NCI-H526 treated with DMSO at 0.1 percent for 48 hours (cell line): ENCODE data around the gene FNTB.

Experiments used
- DNase-seq: peaks from one replicate; lab custom pipeline; 2025; lab: John Stamatoyannopoulos, UW

FNTB gene

DNA sequence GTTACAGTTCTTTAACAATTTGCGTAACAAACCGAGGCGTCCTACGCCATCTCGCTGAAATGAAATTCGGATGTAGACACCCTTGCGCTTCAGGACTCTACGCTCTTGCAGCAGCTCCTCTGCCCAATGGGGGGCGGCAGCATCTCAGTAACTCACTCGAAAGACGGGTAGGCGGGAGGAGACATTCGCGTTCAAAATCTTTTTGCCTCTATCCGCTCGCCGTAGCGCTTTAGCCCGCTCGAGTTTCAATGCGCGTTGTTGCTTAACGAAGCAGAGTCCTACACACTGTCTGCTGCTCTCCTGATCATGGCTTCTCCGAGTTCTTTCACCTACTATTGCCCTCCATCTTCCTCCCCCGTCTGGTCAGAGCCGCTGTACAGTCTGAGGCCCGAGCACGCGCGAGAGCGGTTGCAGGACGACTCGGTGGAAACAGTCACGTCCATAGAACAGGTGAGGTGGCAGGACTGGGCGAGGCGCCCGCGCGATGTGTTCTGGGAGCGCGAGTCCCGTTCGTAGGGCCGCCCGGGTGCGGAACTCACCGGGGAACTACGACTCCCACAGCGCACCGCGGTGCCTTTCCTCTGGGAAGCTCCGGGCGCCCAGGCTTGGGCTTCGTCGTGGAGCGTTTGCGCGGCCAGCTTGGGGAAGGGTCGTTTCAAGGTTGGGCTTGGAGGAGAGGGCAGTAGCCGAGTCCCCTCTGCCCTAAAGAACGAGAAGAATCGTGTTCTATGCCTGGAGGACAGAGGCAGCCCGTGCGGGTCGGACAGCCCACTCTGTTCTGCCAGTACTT lies at the start of gene FNTB:
Gene FNTB, plus strand, starts transcription at position 248 of the 790 bp plus-strand sequence. Its CDS starts 59 bp downstream, at position 307.
- peak; percentile 96 for DNase-seq

DNA sequence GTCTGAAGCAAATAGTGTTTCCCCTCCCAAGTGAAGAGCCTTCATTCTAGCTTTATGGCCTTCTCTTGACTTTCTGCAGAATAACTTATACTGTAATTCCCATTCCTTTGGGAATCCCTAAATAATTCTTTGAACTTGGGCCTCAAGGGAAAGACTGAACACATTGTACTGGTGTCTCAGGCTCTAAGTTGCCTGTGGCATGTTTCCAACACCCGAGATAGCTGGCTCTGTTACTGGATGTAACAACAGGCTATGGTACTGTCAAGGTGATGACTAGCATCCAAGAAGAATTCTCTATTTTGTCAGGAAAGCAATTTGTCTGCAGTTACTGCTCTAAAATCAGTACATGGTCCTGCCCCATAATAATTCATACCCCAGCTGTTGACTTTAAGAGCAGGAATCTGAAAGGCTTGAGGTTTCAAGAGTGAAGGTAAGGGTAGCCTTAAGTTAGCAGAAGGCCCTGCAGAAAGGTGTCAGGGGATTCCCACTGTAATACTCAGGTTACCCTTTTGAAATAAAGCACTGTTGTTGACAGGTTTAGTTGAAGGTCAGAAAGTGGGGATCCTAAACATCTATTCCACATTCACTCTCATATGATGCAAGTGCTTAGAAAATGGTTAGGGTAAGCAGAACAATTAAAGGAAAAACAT lies 49.4 kb upstream of the FNTB start:
- no peak for DNase-seq

- no peak for DNase-seq
Measured at GRCh38 chr14:64937821-64938193, 48.9 kb upstream of the FNTB start.

DNA sequence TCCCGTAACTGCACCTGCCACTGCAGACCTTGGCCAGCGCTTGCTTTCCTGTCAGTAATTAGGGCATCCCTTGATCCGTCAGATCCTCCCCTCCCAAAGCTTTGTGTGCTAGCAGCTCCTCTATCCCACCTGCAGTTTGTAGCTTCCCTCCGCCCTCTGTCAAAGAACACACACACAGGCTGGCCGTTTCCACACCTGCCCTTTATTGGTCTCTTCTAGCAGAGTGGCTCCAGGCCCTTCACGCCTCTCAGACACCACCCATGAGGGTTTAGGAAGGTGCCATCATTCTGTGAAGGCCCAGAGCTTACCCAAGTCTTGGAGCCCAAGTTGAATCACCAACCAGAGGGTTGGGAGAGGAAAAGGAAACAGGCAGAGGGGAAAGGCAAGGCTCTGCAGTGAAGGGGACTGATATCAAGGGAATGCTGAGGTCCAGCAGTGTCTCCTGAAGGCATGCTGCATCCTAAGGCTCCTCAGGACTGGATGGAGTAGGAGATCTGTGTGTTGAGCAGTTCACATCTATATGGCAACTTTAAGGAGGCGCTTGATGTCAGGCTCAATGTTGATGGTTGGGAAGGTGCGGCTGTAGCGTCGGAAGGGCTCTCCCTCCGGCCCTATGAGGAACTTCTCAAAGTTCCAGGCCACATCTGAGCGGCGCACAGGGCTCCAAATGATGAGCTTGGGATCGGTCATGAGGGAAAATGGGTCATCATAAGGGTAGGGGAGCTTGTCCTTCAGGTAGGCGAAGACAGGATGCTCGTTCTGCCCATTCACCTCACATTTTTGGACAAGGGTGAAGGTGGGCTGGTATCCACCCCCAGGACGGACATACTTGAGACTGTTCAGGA lies 47.5 kb upstream of the FNTB start:
- DNase-seq = no peak

GRCh38 chr14:64939817-64940190 lies 46.9 kb upstream of the FNTB start:
- no peak for DNase-seq

GRCh38 chr14:64940336-64940910 lies 46.3 kb upstream of the FNTB start:
- DNase-seq = no peak

- peak; percentile 61 for DNase-seq
Measured at GRCh38 chr14:64942531-64943111, 44.1 kb upstream of the FNTB start, which contains the start of gene GPX2. Gene GPX2 (minus strand): TSS chr14:64942745. CDS start chr14:64942726, 19 bp downstream.

GRCh38 chr14:64943556-64943955 lies 43.1 kb upstream of the FNTB start:
- no peak for DNase-seq

GRCh38 chr14:64944041-64944440 lies 42.7 kb upstream of the FNTB start:
- no peak for DNase-seq

DNA sequence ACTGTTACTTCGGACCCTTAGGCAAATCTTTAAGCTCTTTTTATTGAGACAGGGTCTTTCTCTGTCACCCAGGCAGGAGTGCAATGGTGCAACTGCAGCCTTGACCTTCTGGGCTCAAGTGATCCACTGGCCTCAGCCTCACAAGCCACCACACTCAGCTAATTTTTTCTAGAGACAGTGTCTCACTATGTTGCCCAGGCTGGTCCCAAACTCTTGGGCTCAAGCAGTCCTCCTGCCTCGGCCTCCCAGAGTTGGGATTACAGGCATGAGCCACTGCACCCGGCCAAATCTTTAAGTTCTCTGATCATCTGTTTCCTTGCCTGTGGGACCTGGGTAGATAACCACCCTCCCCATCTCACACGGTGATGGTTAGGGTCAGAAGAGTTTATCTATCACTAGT lies 41.8 kb upstream of the FNTB start:
- no peak for DNase-seq

GRCh38 chr14:64945431-64946178 lies 41.1 kb upstream of the FNTB start:
- no peak for DNase-seq

- no peak for DNase-seq
Measured at GRCh38 chr14:64946310-64947045, 40.2 kb upstream of the FNTB start.

DNA sequence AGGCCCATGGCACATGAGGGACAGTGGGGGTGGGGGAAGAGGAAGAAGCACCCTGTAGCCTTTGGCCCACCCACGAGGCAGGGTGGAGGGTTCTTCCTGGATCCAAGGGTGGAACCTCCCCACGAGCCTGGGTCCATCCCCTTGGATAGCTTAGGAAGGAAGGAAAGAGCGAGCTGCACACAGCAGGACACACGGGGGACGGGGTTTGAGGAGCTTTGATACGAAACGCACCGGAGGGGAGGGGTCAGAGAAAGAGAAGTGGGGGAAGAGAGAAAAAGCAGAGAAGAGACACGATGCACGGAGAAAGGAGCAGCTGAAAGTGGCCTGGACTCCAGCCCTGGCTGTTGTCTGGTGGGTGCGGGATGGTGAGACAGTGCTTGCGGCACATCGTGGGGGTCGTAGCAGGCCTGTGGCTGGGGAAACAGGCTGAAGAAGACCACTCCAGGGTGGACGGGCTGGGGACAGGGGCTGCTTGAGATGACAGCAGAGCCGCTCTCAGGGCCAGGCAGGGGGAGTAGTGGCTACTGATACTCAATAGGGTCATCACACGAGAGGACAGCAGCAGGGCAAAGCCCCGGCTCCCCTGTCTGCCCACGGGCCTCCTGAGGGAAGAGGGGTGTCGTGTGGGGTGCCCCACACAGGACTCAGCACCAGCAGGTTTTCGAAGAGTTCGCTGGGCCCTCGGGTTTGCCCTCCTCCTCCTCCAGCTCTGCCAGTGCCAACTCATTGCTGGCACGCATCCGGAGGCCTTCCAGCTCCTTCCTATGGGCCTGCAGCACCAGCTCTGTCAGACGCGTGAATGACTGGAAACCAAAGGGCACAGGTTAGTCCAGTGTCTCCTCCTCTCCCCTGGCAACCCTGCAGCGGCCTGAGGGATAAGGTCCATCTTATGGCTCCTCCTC lies 38.7 kb upstream of the FNTB start:
- no peak for DNase-seq

GRCh38 chr14:64948612-64949210 lies 38.0 kb upstream of the FNTB start:
- DNase-seq = no peak

DNA sequence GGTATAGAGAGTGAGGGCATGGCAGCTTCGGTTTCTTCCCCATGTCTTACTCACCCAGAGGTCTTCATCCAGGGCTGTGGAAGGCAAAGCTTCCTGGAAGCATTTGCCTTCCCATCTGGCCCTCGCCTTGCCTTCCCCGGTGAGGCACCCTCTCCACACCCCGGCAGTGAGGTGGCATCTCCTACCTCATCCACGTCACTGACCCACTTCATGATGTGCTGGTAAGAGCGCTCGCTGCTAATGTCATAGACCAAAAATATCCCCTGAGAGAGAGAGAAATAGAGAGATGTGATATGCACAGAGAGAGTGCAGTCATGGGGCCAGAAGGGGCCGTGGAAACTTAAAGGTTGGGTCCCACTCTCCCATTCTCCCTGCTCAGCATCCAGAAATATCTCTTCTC lies 35.8 kb upstream of the FNTB start:
- DNase-seq = no peak

DNA sequence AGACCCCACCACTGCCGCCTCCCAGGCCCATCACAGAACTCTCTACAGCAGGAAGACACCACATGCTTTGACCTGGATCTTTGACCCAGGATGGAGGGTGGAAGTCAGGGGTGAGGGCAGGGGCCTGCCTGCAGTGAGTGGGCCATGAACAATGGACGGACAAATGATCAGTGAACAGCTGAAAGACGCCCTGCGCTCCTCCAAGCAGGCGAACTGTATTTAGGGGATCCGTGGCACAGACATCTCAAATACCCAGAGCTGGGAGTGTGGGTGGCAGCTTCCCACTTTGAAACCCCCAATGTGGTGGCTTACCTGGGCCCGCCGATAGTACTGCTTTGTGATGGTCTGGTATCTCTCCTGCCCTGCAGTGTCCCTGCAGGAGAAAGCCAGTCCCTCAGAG lies 35.4 kb upstream of the FNTB start:
- DNase-seq = no peak

GRCh38 chr14:64951724-64952123 lies 35.0 kb upstream of the FNTB start:
- DNase-seq = no peak

DNA sequence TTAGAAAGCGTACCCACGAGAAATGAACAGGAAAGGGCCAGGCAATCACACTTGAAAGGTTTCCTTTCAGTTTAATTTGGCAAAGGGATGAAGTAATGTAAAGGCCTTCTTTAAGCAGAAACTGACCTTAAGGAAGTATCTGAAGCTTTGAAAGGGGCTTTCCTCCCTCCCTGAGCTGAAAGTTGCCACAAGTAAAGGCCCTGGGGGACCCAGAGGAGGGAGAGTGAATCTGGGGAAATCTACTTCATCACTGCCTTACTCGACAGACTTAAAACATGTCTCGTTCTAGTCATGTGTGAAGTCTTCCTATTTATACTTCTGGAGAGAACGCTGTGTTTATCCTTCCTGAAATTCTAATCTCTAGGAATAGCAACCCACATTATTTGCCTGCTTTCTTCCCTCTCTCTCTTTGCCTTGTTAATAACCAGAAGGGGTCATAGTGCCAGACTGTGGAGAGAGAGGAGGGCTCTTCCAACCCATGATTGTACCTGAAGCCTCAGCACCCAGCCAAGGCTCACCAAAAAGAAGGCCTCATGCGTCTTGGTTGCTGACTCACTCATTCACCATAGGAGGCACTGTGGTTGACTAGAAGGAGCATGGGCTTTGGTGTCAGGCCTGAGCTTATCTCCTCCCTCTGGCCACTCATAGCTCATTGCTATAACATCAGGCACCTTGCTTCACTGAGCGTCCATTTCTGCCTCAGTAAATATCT lies 33.9 kb upstream of the FNTB start:
- no peak for DNase-seq

DNA sequence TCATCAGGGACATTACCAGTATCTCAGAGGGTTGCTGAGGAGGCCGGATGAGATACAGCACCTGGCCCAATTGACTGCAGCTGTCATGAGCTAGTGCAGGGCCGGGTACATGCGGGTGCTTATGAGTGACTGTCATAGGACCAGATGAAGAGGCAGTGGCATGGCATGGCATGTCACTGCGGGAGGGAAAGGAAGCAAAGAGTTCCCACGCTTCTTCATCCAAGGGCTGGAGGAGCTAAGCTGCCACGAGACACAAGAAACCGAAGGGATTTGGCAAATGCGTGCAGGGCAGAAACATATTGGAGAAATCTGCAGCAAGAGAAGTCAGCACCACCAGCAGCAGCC lies 33.4 kb upstream of the FNTB start:
- DNase-seq = no peak
